Caco-2 (cell line): ENCODE results near the gene MYBPC2. TPM values are rescaled to one million over a fixed set of nuclear protein-coding genes. Genes with fewer than 3 reads are reported as not detected.

ENCODE experiments used
- BruUV-seq: library from RNA; stranded (reverse); fragments of 400-500 nt; replicated peaks from 2 replicates; lab custom pipeline; 2021; lab: Mats Ljungman, UMichigan
- CTCF ChIA-PET: fragments of 300-600 bp; sonication (Branson Sonifier 250); formaldehyde crosslinking; loops from one replicate; lab custom pipeline; 2022; ENCODE audit warnings: antibody characterized with exemption; lab: Charles Lee
- POLR2A ChIA-PET: fragments of 300-600 bp; sonication (Branson Sonifier 250); formaldehyde crosslinking; loops from one replicate; lab custom pipeline; 2022; ENCODE audit warnings: antibody characterized with exemption; lab: Charles Lee
- DNase-seq, 2 experiments: peaks; one replicate each; pipeline versions ENCODE4 v3.0.0 to v3.0.0-alpha.2; 2020 to 2022
- H3K27me3 ChIP-seq: replicated peaks from 2 replicates; pipeline ENCODE4 v1.6.0; 2011; ENCODE audit warnings: low read length; ENCODE audit not compliant: control insufficient read depth, insufficient read depth
- H3K36me3 ChIP-seq: 2 replicates; pipeline ENCODE4 v1.5.1; 2011; ENCODE audit warnings: low read length; ENCODE audit not compliant: control insufficient read depth, insufficient read depth
- H3K4me1 ChIP-seq: fragments of 250-450 bp; sonication (Bioruptor Pico); 2 replicates; pipeline ENCODE4 v1.5.1; 2020; ENCODE audit warnings: mild to moderate bottlenecking
- H3K4me3 ChIP-seq: 2 replicates; pipeline ENCODE4 v1.5.1; 2011; ENCODE audit warnings: low read depth, mild to moderate bottlenecking, control low read depth, low read length
- H3K9me3 ChIP-seq: fragments of 250-450 bp; sonication (Bioruptor Pico); 2 replicates; pipeline ENCODE4 v1.5.1; 2020; ENCODE audit warnings: mild to moderate bottlenecking, moderate library complexity
- H3K27ac Mint-ChIP-seq: one replicate; pipeline ENCODE4 v1.8.0; 2022; ENCODE audit warnings: mixed read lengths; ENCODE audit not compliant: unreplicated experiment
- H3K27me3 Mint-ChIP-seq: one replicate; pipeline ENCODE4 v1.8.0; 2022; ENCODE audit warnings: mixed read lengths; ENCODE audit not compliant: insufficient read depth, unreplicated experiment
- H3K36me3 Mint-ChIP-seq: one replicate; pipeline ENCODE4 v1.8.0; 2022; ENCODE audit warnings: mild to moderate bottlenecking, mixed read lengths; ENCODE audit not compliant: insufficient read depth, unreplicated experiment
- H3K4me1 Mint-ChIP-seq: one replicate; pipeline ENCODE4 v1.8.0; 2022; ENCODE audit warnings: low read depth, mixed read lengths; ENCODE audit not compliant: unreplicated experiment
- H3K4me3 Mint-ChIP-seq: one replicate; pipeline ENCODE4 v1.8.0; 2022; ENCODE audit warnings: mild to moderate bottlenecking, moderate library complexity, mixed read lengths; ENCODE audit not compliant: unreplicated experiment
- H3K9me3 Mint-ChIP-seq: one replicate; pipeline ENCODE4 v1.8.0; 2022; ENCODE audit warnings: mixed read lengths; ENCODE audit not compliant: unreplicated experiment
- CTCF ChIP-seq, 2 experiments: fragments of 200-600 bp in 1 of 2; IDR thresholded peaks; 1 replicate in 1 of 2; 2 replicates in 1 of 2; pipeline versions ENCODE4 v1.5.1 to v1.8.0; 2011 to 2022; ENCODE audit warnings: antibody characterized with exemption in 1 of 2, control low read depth in 1 of 2, inconsistent platforms in 1 of 2, low read depth in 1 of 2, low read length in 1 of 2, mild to moderate bottlenecking in 1 of 2, moderate library complexity in 1 of 2; ENCODE audit not compliant: insufficient read depth in 1 of 2, severe bottlenecking in 1 of 2, unreplicated experiment in 1 of 2
- intact Hi-C: fragments of 100-400 bp; cut with micrococcal nuclease; formaldehyde crosslinking; loops from one replicate; pipeline ENCODE4 v1.10.0; 2022; ENCODE audit not compliant: unreplicated experiment
- total RNA-seq: library from RNA; stranded (reverse); gene quantifications from 2 replicates; pipeline ENCODE4 v1.2.3, GENCODE V29; 2022

Gene MYBPC2
- total RNA-seq, 1 experiment from 2014 or later, result 1.6 TPM

DNA sequence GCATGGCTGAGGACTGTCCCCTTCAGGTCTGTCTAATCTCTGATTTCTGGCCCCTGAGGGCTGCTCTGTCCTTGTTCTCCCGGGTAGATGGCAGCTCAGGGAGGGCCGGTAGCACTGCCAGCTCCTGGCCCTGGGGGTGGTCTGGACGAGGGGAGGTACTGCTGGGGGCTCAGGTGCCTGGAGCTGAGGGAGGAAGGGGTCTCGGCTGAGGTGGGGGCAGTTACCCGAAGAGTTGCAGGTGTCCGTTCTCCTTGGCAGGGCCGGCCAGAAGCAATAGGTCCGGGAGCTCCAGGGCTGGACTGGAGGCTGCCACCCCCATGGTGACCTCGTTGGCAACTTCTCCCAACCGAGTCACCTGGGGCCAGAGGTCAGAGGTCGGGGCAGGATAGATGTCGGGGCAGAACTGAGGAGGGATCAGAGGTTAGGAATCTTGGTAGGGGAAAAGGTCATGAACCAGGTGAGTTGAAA lies 42.4 kb downstream of the MYBPC2 start:
- intact Hi-C loops, result no loop called here
- Mint-ChIP-seq H3K36me3 (peaks cover 36% of the 10 kb centered on the region), H3K27me3 (no peaks in the 10 kb centered on the region), H3K4me1 (no peaks in the 10 kb centered on the region), H3K27ac (peak overlapping the region; percentile 54), H3K4me3 (peak overlapping the region; percentile 89), H3K9me3 (no peaks in the 10 kb centered on the region)
- Histone ChIP-seq H3K27me3 (no peaks in the 10 kb centered on the region), H3K9me3 (no peaks in the 10 kb centered on the region), H3K4me3 (no peak overlapping the region), H3K36me3 (no peaks in the 10 kb centered on the region), H3K4me1 (no peaks in the 10 kb centered on the region)
- DNase-seq, result no peak
- POLR2A ChIA-PET, result no interaction called here
- no TSS peak for BruUV-seq
- TF ChIP-seq CTCF (IDR thresholded peaks at IDR 0.05; ENCODE audit: insufficient read depth in 1 of 2, low read depth in 1 of 2, low read length in 1 of 2, severe bottlenecking in 1 of 2, unreplicated experiment in 1 of 2), result no peak
- CTCF ChIA-PET, result no interaction called here

DNA sequence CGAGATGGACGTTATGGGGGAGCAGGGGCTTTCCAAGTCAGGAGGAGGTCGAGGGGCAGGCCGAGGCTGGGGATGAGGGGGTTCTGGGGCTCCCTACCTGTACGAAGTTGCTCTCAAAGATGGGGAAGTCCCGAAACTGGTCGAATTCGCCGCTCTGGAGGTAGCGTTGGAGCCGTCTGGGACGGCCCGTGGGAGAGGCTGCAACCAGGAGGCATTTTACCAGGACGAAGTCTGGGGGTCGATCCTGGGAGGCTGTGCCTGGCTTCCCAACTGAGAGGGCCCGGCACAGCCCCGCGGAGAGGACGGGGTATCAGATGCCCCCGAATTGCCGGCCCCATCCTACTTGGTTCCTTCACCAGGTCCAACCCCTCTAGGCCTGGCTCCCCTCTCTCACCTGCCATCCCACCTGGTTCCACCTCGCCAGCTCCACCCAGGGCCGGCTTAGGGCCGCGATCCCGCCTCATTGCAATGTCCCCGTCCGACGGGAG lies 43.1 kb downstream of the MYBPC2 start:
- Mint-ChIP-seq H3K36me3 (peaks cover 36% of the 10 kb centered on the region), H3K4me1 (no peaks in the 10 kb centered on the region), H3K27ac (peak overlapping the region; percentile 54), H3K4me3 (peak overlapping the region; percentile 89), H3K9me3 (no peaks in the 10 kb centered on the region), H3K27me3 (no peaks in the 10 kb centered on the region)
- TF ChIP-seq CTCF (IDR thresholded peaks at IDR 0.05; ENCODE audit: insufficient read depth in 1 of 2, low read depth in 1 of 2, low read length in 1 of 2, severe bottlenecking in 1 of 2, unreplicated experiment in 1 of 2), result no peak
- Histone ChIP-seq H3K9me3 (no peaks in the 10 kb centered on the region), H3K27me3 (no peaks in the 10 kb centered on the region), H3K4me1 (no peaks in the 10 kb centered on the region), H3K4me3 (no peak overlapping the region), H3K36me3 (no peaks in the 10 kb centered on the region)
- DNase-seq, result no peak
- BruUV-seq, result no TSS peak
- ChIA-PET CTCF (no interaction called here), POLR2A (no interaction called here)
- intact Hi-C loops, result loop anchor here (1.0 kb wide), 1 partner anchor 36 kb away; the partner anchor contains the start of gene JOSD2

DNA sequence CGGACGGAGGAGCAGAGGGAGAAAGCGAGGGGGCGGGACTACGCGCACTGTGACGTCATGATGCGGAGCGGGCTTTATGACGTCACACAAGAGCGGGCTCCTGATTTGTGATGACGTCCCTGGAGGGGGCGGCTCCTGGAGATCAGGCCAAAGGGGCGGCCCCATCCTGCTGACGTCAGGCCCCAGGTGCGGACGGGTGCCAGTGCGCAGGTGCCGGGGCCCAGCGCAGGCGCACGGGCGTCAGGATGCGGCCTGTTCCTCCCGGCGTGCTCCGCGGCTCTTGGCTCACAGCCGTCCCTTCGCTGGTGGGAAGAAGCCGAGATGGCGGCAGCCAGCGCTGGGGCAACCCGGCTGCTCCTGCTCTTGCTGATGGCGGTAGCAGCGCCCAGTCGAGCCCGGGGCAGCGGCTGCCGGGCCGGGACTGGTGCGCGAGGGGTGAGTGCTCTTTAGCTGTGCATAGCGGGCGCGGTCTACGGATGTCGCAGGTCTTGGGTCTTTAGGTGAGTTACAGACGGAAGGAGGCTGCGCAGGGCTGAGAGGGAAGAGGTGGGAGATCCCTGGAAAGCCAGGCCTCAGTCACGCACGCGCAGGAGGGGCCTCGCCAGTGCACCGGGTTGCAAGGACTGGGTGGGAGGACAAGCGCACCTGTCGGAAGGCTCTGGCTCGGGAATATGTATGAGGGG lies 43.7 kb downstream of the MYBPC2 start, which contains the start of the genes EMC10 and GARIN5A:
TSS of gene EMC10 (plus strand) at position 284 of the 683 bp plus-strand sequence. CDS start at position 322, 38 bp downstream.
TSS of gene GARIN5A (minus strand) at position 625 of the 683 bp plus-strand sequence. CDS start at position 165, 460 bp downstream.
- Mint-ChIP-seq H3K4me1 (no peaks in the 10 kb centered on the region), H3K9me3 (no peaks in the 10 kb centered on the region), H3K4me3 (peak within 1 kb of the TSS; percentile 89), H3K27ac (peak within 1 kb of the TSS; percentile 54), H3K27me3 (no peaks in the 10 kb centered on the region), H3K36me3 (peaks cover 42% of the 10 kb centered on the region)
- ChIA-PET POLR2A (no interaction called here), CTCF (no interaction called here)
- no peaks in the 10 kb centered on the region for H3K9me3 ChIP-seq
- peak; percentile 85 to 93 for DNase-seq
- no peak for TF ChIP-seq CTCF (IDR thresholded peaks at IDR 0.05; ENCODE audit: insufficient read depth in 1 of 2, low read depth in 1 of 2, low read length in 1 of 2, severe bottlenecking in 1 of 2, unreplicated experiment in 1 of 2)
- no peaks in the 10 kb centered on the region for H3K27me3 ChIP-seq
- intact Hi-C loops, result loop anchor here (1.0 kb wide), 1 partner anchor 35 kb away; the partner anchor contains the start of gene JOSD2
- no peaks in the 10 kb centered on the region for H3K4me1 ChIP-seq
- H3K4me3 ChIP-seq, result peak within 1 kb of the TSS; percentile 51
- H3K36me3 ChIP-seq, result no peaks in the 10 kb centered on the region
- BruUV-seq, result TSS peak; percentile 55
